SK-N-SH treated with all-trans-retinoic acid at 6 μM for 48 hours (cell line): Measurements from ENCODE around the gene TLR4.

Experiments used
- ATAC-seq: fragments of 200-7000 bp; cut with Tn5 transposase; 3 replicates; pipeline ENCODE4 v1.9.1; 2020; ENCODE audit warnings: mild to moderate bottlenecking, moderate library complexity
- ARNTL ChIP-seq: fragments of 450-650 bp; formaldehyde crosslinking; IDR thresholded peaks from 2 replicates; pipeline ENCODE4 v1.5.0; 2020; ENCODE audit warnings: low read depth, mild to moderate bottlenecking, moderate library complexity, borderline replicate concordance
- BACH2 ChIP-seq: fragments of 250-450 bp; sonication (Bioruptor Pico); IDR thresholded peaks from 2 replicates; pipeline ENCODE4 v1.9.0; 2021; ENCODE audit warnings: mild to moderate bottlenecking, borderline replicate concordance
- CREB5 ChIP-seq: fragments of 250-450 bp; sonication (Bioruptor Pico); IDR thresholded peaks from 2 replicates; pipeline ENCODE4 v1.5.1; 2020; ENCODE audit warnings: low read depth, mild to moderate bottlenecking, moderate library complexity
- CSDC2 ChIP-seq: fragments of 250-450 bp; sonication (Bioruptor Pico); IDR thresholded peaks from 2 replicates; pipeline ENCODE4 v1.5.0; 2020; ENCODE audit warnings: mild to moderate bottlenecking, moderate library complexity
- ESRRG ChIP-seq: fragments of 250-450 bp; sonication (Bioruptor Pico); IDR thresholded peaks from 2 replicates; pipeline ENCODE4 v1.6.1; 2021; ENCODE audit warnings: mild to moderate bottlenecking
- GLIS3 ChIP-seq: fragments of 250-450 bp; sonication (Bioruptor Pico); IDR thresholded peaks from 2 replicates; pipeline ENCODE4 v1.5.0; 2020; ENCODE audit warnings: mild to moderate bottlenecking, moderate library complexity
- ISL1 ChIP-seq: fragments of 250-450 bp; sonication (Bioruptor Pico); IDR thresholded peaks from 2 replicates; pipeline ENCODE4 v2.1.2; 2022; ENCODE audit warnings: mild to moderate bottlenecking, moderate library complexity
- OSR1 ChIP-seq: fragments of 250-450 bp; sonication (Bioruptor Pico); IDR thresholded peaks from 2 replicates; pipeline ENCODE4 v1.8.0; 2022; ENCODE audit warnings: moderate library complexity, mild to moderate bottlenecking, inconsistent platforms
- PATZ1 ChIP-seq: fragments of 250-450 bp; sonication (Bioruptor Pico); IDR thresholded peaks from 2 replicates; pipeline ENCODE4 v1.8.0; 2020; ENCODE audit warnings: mild to moderate bottlenecking, moderate library complexity, borderline replicate concordance
- POU6F1 ChIP-seq: fragments of 250-450 bp; sonication (Bioruptor Pico); IDR thresholded peaks from 2 replicates; pipeline ENCODE4 v1.8.0; 2021; ENCODE audit warnings: low read depth, mild to moderate bottlenecking, moderate library complexity, borderline replicate concordance
- PPARA ChIP-seq: fragments of 250-450 bp; sonication (Bioruptor Pico); IDR thresholded peaks from 2 replicates; pipeline ENCODE4 v1.5.0; 2020; ENCODE audit warnings: mild to moderate bottlenecking, borderline replicate concordance
- RARB ChIP-seq: fragments of 250-450 bp; sonication (Bioruptor Pico); IDR thresholded peaks from 2 replicates; pipeline ENCODE4 v1.8.0; 2021; ENCODE audit warnings: mild to moderate bottlenecking, moderate library complexity
- SNAI2 ChIP-seq: fragments of 250-450 bp; sonication (Bioruptor Pico); IDR thresholded peaks from 2 replicates; pipeline ENCODE4 v1.5.0; 2020; ENCODE audit warnings: mild to moderate bottlenecking, moderate library complexity
- TCF4 ChIP-seq: fragments of 250-450 bp; sonication (Bioruptor Pico); IDR thresholded peaks from 2 replicates; pipeline ENCODE4 v1.8.0; 2021; ENCODE audit warnings: mild to moderate bottlenecking, moderate library complexity, borderline replicate concordance
- TOX ChIP-seq: fragments of 250-450 bp; sonication (Bioruptor Pico); IDR thresholded peaks from 2 replicates; pipeline ENCODE4 v1.8.0; 2021; ENCODE audit warnings: mild to moderate bottlenecking, moderate library complexity, borderline replicate concordance
- ZC3H10 ChIP-seq: fragments of 250-450 bp; sonication (Bioruptor Pico); IDR thresholded peaks from 2 replicates; pipeline ENCODE4 v1.5.1; 2021; ENCODE audit warnings: mild to moderate bottlenecking, moderate library complexity
- ZFP3 ChIP-seq: fragments of 250-450 bp; sonication (Bioruptor Pico); IDR thresholded peaks from 2 replicates; pipeline ENCODE4 v1.5.0; 2020; ENCODE audit warnings: mild to moderate bottlenecking, moderate library complexity
- ZFP30 ChIP-seq: fragments of 450-650 bp; formaldehyde crosslinking; IDR thresholded peaks from 2 replicates; pipeline ENCODE4 v1.5.0; 2022; ENCODE audit warnings: mild to moderate bottlenecking, moderate library complexity
- ZNF565 ChIP-seq: fragments of 450-650 bp; formaldehyde crosslinking; conservative IDR thresholded peaks from 2 replicates; pipeline ENCODE4 v1.5.0; 2020; ENCODE audit warnings: low read depth, mild to moderate bottlenecking, moderate library complexity
- ZNF70 ChIP-seq: fragments of 450-650 bp; formaldehyde crosslinking; IDR thresholded peaks from 2 replicates; pipeline ENCODE4 v1.5.0; 2020; ENCODE audit warnings: mild to moderate bottlenecking, moderate library complexity
- ZNF8 ChIP-seq: fragments of 450-650 bp; formaldehyde crosslinking; IDR thresholded peaks from 2 replicates; pipeline ENCODE4 v1.5.0; 2020; ENCODE audit warnings: mild to moderate bottlenecking, moderate library complexity

Gene TLR4

DNA sequence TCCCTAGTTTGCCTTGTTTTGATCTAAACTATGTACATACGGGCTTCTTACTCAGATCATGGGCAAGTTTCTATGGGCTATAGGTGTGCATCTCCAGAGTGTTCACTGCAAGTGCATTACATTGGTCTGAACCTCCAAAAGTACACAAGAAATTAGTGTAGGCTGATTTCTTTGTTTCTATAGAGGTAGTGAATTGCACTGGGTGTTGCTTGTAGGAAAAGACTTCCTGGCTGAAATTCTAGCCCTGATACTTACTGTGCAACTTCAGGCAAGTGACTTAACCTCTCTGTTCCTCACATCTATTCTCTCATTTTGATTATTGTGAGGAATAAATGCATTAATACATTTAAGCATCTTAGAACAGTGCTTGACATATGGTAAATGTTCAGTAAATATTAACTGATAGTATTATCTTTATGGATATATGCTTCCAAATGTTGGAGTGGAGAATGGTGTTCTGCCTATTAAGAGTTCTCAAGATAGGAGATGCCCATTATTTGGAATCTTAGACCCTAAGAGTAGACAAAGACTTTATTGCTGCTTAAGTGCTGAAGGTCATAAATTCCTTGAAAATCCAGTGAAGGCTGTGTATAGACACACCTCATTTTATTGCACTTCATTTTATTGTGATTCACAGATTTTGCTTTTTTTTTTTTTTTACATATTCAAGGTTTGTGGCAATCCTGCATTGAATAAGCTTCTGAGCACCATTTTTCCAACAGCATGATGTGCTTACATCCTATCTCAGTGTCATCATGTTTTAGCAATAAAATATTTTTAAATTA lies 38.4 kb upstream of the TLR4 start:
- no peak for ATAC-seq
- TF ChIP-seq POU6F1 (CRISPR knock-in tag): no peak
- no peak for TF ChIP-seq CSDC2
- TF ChIP-seq ZNF8 (CRISPR knock-in tag): no peak
- no peak for TF ChIP-seq ZNF565 (CRISPR knock-in tag)
- TF ChIP-seq PPARA: no peak

GRCh38 chr9:117671468-117671867 lies 32.7 kb upstream of the TLR4 start:
- ATAC-seq: no peak
- TF ChIP-seq CREB5 (peak; percentile 77), ZNF8 (CRISPR knock-in tag) (0 out of 2 replicates have a peak, but pooled peaks have one; percentile 15), ZNF70 (CRISPR knock-in tag) (no peak)
- TF ChIP-seq, all 23 proteins: peak for 2

DNA sequence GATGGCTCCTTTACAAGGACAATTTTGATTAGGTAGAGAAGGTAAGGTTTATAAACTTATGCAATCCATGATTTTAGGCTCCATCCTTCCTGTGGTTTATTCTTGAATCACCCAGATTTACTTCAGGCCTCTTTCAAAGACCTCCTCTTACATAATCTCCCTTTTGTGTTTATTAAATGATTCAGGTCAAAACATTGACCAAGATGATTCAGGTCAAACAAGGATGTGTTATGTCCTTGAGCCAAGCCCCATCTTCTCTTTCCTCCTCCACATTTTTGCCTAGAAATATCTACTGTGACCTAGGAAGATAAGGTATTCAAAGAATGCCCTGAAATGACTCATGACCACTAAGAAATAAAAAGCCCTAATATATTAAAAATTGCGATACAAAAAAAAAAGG lies 31.8 kb upstream of the TLR4 start:
- TF ChIP-seq PATZ1 (CRISPR knock-in tag): no peak
- TF ChIP-seq ZNF8 (CRISPR knock-in tag): no peak
- TF ChIP-seq ESRRG (CRISPR knock-in tag): no peak
- no peak for TF ChIP-seq TOX (CRISPR knock-in tag)
- TF ChIP-seq CREB5: no peak
- no peak for TF ChIP-seq OSR1 (CRISPR knock-in tag)
- TF ChIP-seq ZC3H10: no peak
- no peak for TF ChIP-seq ZFP3 (CRISPR knock-in tag)
- TF ChIP-seq ISL1 (CRISPR knock-in tag): peak; percentile 53
- TF ChIP-seq, all 23 proteins: peak for 1
- peak; percentile 47; the same call in 1 of the 3 replicates for ATAC-seq

DNA sequence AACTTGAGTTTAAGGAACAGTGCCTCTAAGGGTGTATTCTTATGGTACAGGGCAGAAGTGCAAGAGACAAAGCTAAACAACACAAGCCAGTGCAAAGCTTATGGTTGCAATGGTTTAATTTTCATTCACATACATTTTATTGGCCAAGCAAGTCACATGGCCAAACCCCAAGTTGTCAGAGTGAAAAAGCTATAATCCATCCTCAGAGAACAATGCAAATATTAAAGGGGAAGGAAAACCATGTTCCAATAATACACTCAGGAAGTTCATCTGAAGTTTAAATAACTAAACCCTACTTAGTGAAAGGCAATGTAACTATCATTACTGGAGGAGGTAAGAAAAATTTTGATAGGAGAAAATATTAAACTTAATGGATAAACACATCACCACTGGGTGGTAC lies 26.6 kb upstream of the TLR4 start:
- TF ChIP-seq BACH2 (CRISPR knock-in tag) (no peak), CSDC2 (no peak), TOX (CRISPR knock-in tag) (no peak), PATZ1 (CRISPR knock-in tag) (no peak), ISL1 (CRISPR knock-in tag) (no peak), RARB (CRISPR knock-in tag) (no peak), ARNTL (no peak), ZFP30 (CRISPR knock-in tag) (no peak), POU6F1 (CRISPR knock-in tag) (no peak), OSR1 (CRISPR knock-in tag) (no peak), ZNF70 (CRISPR knock-in tag) (no peak), GLIS3 (CRISPR knock-in tag) (no peak), ZNF8 (CRISPR knock-in tag) (no peak), PPARA (no peak), ZC3H10 (no peak), TCF4 (CRISPR knock-in tag) (no peak), CREB5 (no peak), SNAI2 (CRISPR knock-in tag) (no peak), ESRRG (CRISPR knock-in tag) (no peak)
- ATAC-seq: no peak
